Measurements from ENCODE around the gene SYNPR. TPM values are rescaled to one million over a fixed set of nuclear protein-coding genes. Genes with fewer than 3 reads are reported as not detected.

Gene SYNPR
- total RNA-seq, 1 donor from 2014 or later = 13.2 TPM

GRCh38 chr3:63364910-63365309 is 86.8 kb downstream of the SYNPR start:
- no peaks in the 10 kb centered on the region for H3K27me3 Mint-ChIP-seq
- no peak overlapping the region for H3K27ac Mint-ChIP-seq
- H3K4me3 Mint-ChIP-seq (ENCODE audit: low read depth) = no peak overlapping the region
- no peaks in the 10 kb centered on the region for H3K36me3 Mint-ChIP-seq (ENCODE audit: insufficient read depth)
- H3K9me3 Mint-ChIP-seq (ENCODE audit: low read depth) = no peaks in the 10 kb centered on the region
- TF ChIP-seq CTCF (IDR thresholded peaks at IDR 0.05; ENCODE audit: unreplicated experiment) = peak; percentile 67
- peaks cover 6% of the 10 kb centered on the region for H3K4me1 Mint-ChIP-seq (ENCODE audit: low read depth)
- no peak for DNase-seq (ENCODE audit: low spot score, unreplicated experiment)

- no peak overlapping the region for H3K4me3 Mint-ChIP-seq (ENCODE audit: low read depth)
- H3K27me3 Mint-ChIP-seq = no peaks in the 10 kb centered on the region
- DNase-seq (ENCODE audit: low spot score, unreplicated experiment) = no peak
- no peaks in the 10 kb centered on the region for H3K9me3 Mint-ChIP-seq (ENCODE audit: low read depth)
- TF ChIP-seq CTCF (IDR thresholded peaks at IDR 0.05; ENCODE audit: unreplicated experiment) = no peak
- H3K4me1 Mint-ChIP-seq (ENCODE audit: low read depth) = peaks cover 6% of the 10 kb centered on the region
- H3K27ac Mint-ChIP-seq = no peak overlapping the region
- H3K36me3 Mint-ChIP-seq (ENCODE audit: insufficient read depth) = no peaks in the 10 kb centered on the region
Measured at GRCh38 chr3:63365671-63366070, 87.6 kb downstream of the SYNPR start.

- Mint-ChIP-seq H3K4me3 (ENCODE audit: low read depth) (no peak overlapping the region), H3K9me3 (ENCODE audit: low read depth) (peaks cover 2% of the 10 kb centered on the region), H3K36me3 (ENCODE audit: insufficient read depth) (no peaks in the 10 kb centered on the region), H3K27me3 (no peaks in the 10 kb centered on the region), H3K27ac (no peak overlapping the region), H3K4me1 (ENCODE audit: low read depth) (peaks cover 5% of the 10 kb centered on the region)
- no peak for TF ChIP-seq CTCF (IDR thresholded peaks at IDR 0.05; ENCODE audit: unreplicated experiment)
- no peak for DNase-seq (ENCODE audit: low spot score, unreplicated experiment)
Measured at GRCh38 chr3:63370094-63370493, 92.0 kb downstream of the SYNPR start.

GRCh38 chr3:63383040-63383439 is 104.9 kb downstream of the SYNPR start:
- DNase-seq (ENCODE audit: low spot score, unreplicated experiment) = no peak
- H3K4me3 Mint-ChIP-seq (ENCODE audit: low read depth) = no peak overlapping the region
- no peaks in the 10 kb centered on the region for H3K27me3 Mint-ChIP-seq
- H3K36me3 Mint-ChIP-seq (ENCODE audit: insufficient read depth) = no peaks in the 10 kb centered on the region
- no peak for TF ChIP-seq CTCF (IDR thresholded peaks at IDR 0.05; ENCODE audit: unreplicated experiment)
- peaks cover 5% of the 10 kb centered on the region for H3K4me1 Mint-ChIP-seq (ENCODE audit: low read depth)
- H3K9me3 Mint-ChIP-seq (ENCODE audit: low read depth) = no peaks in the 10 kb centered on the region
- H3K27ac Mint-ChIP-seq = no peak overlapping the region

GRCh38 chr3:63384382-63384781 is 106.3 kb downstream of the SYNPR start:
- Mint-ChIP-seq H3K9me3 (ENCODE audit: low read depth) (no peaks in the 10 kb centered on the region), H3K36me3 (ENCODE audit: insufficient read depth) (no peaks in the 10 kb centered on the region), H3K4me1 (ENCODE audit: low read depth) (peaks cover 5% of the 10 kb centered on the region), H3K4me3 (ENCODE audit: low read depth) (no peak overlapping the region), H3K27ac (no peak overlapping the region), H3K27me3 (no peaks in the 10 kb centered on the region)
- DNase-seq (ENCODE audit: low spot score, unreplicated experiment) = no peak
- no peak for TF ChIP-seq CTCF (IDR thresholded peaks at IDR 0.05; ENCODE audit: unreplicated experiment)
